ENCODE data around the gene ZNF319. TPM values are rescaled to one million over a fixed set of nuclear protein-coding genes. Genes with fewer than 3 reads are reported as not detected.

ZNF319 gene
- total RNA-seq, 1 donor from 2014 or later, result 9.1 TPM

- no peak overlapping the region for H3K27ac Mint-ChIP-seq
- H3K4me3 Mint-ChIP-seq, result no peak overlapping the region
- no peaks in the 10 kb centered on the region for H3K4me1 Mint-ChIP-seq (ENCODE audit: low read depth)
- H3K27me3 Mint-ChIP-seq (ENCODE audit: insufficient read depth), result peaks cover 4% of the 10 kb centered on the region
- no peak for DNase-seq (ENCODE audit: low spot score)
- no peaks in the 10 kb centered on the region for H3K36me3 Mint-ChIP-seq (ENCODE audit: low read depth)
- intact Hi-C loops (cut with micrococcal nuclease), result no loop called here
- H3K9me3 Mint-ChIP-seq, result no peaks in the 10 kb centered on the region
Observed at GRCh38 chr16:57966204-57966771, 34.2 kb downstream of the ZNF319 start.

DNA sequence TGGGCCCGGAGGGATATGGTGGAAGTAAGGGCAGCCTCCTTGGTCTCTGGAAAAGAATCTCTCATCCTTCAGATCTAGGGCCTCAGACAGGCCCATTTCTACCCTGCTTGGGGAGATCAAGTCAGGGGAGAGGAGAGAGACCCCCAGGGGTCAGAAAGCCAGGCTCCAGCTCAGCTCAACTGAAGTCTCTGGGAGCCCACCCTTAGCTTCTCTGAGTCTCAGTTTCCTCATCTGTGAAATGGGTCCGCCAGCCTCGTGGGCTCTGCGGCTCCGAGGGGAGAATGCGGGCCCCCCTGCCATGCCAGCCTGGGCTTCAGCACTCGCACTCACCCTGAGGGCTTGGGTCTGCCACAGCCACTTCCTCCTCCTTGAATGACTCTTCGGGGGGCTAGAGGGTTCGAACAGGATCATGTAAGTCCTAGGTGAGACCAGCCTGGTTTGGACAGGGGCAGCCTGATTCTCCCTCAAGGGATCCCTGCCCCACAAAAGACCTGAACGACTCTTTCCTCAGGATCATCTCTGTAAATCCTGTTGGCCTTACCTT lies 36.2 kb downstream of the ZNF319 start:
- intact Hi-C loops (cut with micrococcal nuclease), result no loop called here
- DNase-seq (ENCODE audit: low spot score), result no peak
- H3K27me3 Mint-ChIP-seq (ENCODE audit: insufficient read depth), result peaks cover 4% of the 10 kb centered on the region
- no peak overlapping the region for H3K4me3 Mint-ChIP-seq
- no peak overlapping the region for H3K27ac Mint-ChIP-seq
- H3K9me3 Mint-ChIP-seq, result no peaks in the 10 kb centered on the region
- H3K4me1 Mint-ChIP-seq (ENCODE audit: low read depth), result no peaks in the 10 kb centered on the region
- H3K36me3 Mint-ChIP-seq (ENCODE audit: low read depth), result no peaks in the 10 kb centered on the region

GRCh38 chr16:57962756-57963155 lies 37.7 kb downstream of the ZNF319 start:
- no peak for DNase-seq (ENCODE audit: low spot score)
- Mint-ChIP-seq H3K27ac (no peak overlapping the region), H3K36me3 (ENCODE audit: low read depth) (no peaks in the 10 kb centered on the region), H3K27me3 (ENCODE audit: insufficient read depth) (peaks cover 4% of the 10 kb centered on the region), H3K4me1 (ENCODE audit: low read depth) (no peaks in the 10 kb centered on the region), H3K4me3 (no peak overlapping the region), H3K9me3 (no peaks in the 10 kb centered on the region)
- intact Hi-C loops (cut with micrococcal nuclease), result no loop called here

DNA sequence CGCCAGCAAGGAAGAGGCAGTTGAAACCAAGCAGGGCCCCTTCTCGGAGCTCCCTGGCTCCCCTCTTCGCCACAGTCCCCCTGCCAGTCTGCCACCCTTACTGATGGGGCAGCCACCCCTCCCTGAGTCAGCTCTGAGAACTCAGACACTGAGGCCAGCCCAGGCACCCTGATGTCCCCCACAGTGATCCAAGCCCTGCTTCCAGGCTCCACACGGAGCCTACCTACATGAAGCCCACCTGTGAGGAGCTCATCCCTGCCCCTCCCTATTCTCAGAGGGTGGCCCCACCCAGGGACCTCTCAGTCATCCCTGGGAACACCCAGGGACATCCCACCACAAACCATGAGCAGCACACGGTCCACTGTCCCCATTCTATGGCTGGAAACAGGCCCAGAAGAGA lies 38.4 kb downstream of the ZNF319 start:
- DNase-seq (ENCODE audit: low spot score), result no peak
- H3K9me3 Mint-ChIP-seq, result no peaks in the 10 kb centered on the region
- no peak overlapping the region for H3K4me3 Mint-ChIP-seq
- no peaks in the 10 kb centered on the region for H3K4me1 Mint-ChIP-seq (ENCODE audit: low read depth)
- no peak overlapping the region for H3K27ac Mint-ChIP-seq
- peaks cover 4% of the 10 kb centered on the region for H3K27me3 Mint-ChIP-seq (ENCODE audit: insufficient read depth)
- intact Hi-C loops (cut with micrococcal nuclease), result no loop called here
- H3K36me3 Mint-ChIP-seq (ENCODE audit: low read depth), result no peaks in the 10 kb centered on the region

DNA sequence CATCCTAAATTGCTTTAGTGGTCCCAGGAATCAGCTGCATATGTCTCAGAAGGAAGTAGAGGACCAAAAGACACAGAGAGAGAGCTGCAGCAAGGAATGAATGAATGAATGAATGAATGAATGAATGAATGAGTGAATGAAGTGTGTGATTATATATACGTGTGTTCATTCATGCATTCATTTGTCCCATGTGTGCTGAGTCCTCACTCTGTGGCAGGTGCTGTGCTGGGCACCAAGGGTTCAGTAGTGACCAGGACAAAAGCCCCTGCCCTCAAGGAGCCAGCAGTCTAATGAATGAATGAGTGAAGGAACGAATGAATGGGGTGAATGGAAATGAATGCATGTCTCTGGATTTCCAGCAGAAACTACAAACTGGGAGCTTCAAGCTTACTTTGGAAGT lies 38.9 kb downstream of the ZNF319 start:
- H3K27ac Mint-ChIP-seq, result no peak overlapping the region
- H3K27me3 Mint-ChIP-seq (ENCODE audit: insufficient read depth), result peaks cover 4% of the 10 kb centered on the region
- no peak for DNase-seq (ENCODE audit: low spot score)
- H3K4me3 Mint-ChIP-seq, result no peak overlapping the region
- intact Hi-C loops (cut with micrococcal nuclease), result no loop called here
- H3K36me3 Mint-ChIP-seq (ENCODE audit: low read depth), result no peaks in the 10 kb centered on the region
- no peaks in the 10 kb centered on the region for H3K9me3 Mint-ChIP-seq
- H3K4me1 Mint-ChIP-seq (ENCODE audit: low read depth), result no peaks in the 10 kb centered on the region

- H3K36me3 Mint-ChIP-seq (ENCODE audit: low read depth), result no peaks in the 10 kb centered on the region
- no peak overlapping the region for H3K4me3 Mint-ChIP-seq
- no peaks in the 10 kb centered on the region for H3K9me3 Mint-ChIP-seq
- no peak overlapping the region for H3K27ac Mint-ChIP-seq
- no peaks in the 10 kb centered on the region for H3K4me1 Mint-ChIP-seq (ENCODE audit: low read depth)
- intact Hi-C loops (cut with micrococcal nuclease), result no loop called here
- peaks cover 4% of the 10 kb centered on the region for H3K27me3 Mint-ChIP-seq (ENCODE audit: insufficient read depth)
- DNase-seq (ENCODE audit: low spot score), result no peak
Observed at GRCh38 chr16:57960826-57961472, 39.5 kb downstream of the ZNF319 start.

- no peak for DNase-seq (ENCODE audit: low spot score)
- Mint-ChIP-seq H3K4me1 (ENCODE audit: low read depth) (no peaks in the 10 kb centered on the region), H3K27ac (no peak overlapping the region), H3K36me3 (ENCODE audit: low read depth) (no peaks in the 10 kb centered on the region), H3K9me3 (no peaks in the 10 kb centered on the region), H3K27me3 (ENCODE audit: insufficient read depth) (peaks cover 4% of the 10 kb centered on the region), H3K4me3 (no peak overlapping the region)
- intact Hi-C loops (cut with micrococcal nuclease), result no loop called here
Observed at GRCh38 chr16:57960310-57960709, 40.2 kb downstream of the ZNF319 start.

- no peaks in the 10 kb centered on the region for H3K4me1 Mint-ChIP-seq (ENCODE audit: low read depth)
- peaks cover 4% of the 10 kb centered on the region for H3K27me3 Mint-ChIP-seq (ENCODE audit: insufficient read depth)
- H3K36me3 Mint-ChIP-seq (ENCODE audit: low read depth), result no peaks in the 10 kb centered on the region
- no peak overlapping the region for H3K4me3 Mint-ChIP-seq
- intact Hi-C loops (cut with micrococcal nuclease), result no loop called here
- no peak overlapping the region for H3K27ac Mint-ChIP-seq
- DNase-seq (ENCODE audit: low spot score), result no peak
- no peaks in the 10 kb centered on the region for H3K9me3 Mint-ChIP-seq
Observed at GRCh38 chr16:57959804-57960203, 40.7 kb downstream of the ZNF319 start.

- no peak overlapping the region for H3K4me3 Mint-ChIP-seq
- H3K27ac Mint-ChIP-seq, result no peak overlapping the region
- no peaks in the 10 kb centered on the region for H3K4me1 Mint-ChIP-seq (ENCODE audit: low read depth)
- intact Hi-C loops (cut with micrococcal nuclease), result no loop called here
- H3K9me3 Mint-ChIP-seq, result no peaks in the 10 kb centered on the region
- no peak for DNase-seq (ENCODE audit: low spot score)
- peaks cover 4% of the 10 kb centered on the region for H3K27me3 Mint-ChIP-seq (ENCODE audit: insufficient read depth)
- no peaks in the 10 kb centered on the region for H3K36me3 Mint-ChIP-seq (ENCODE audit: low read depth)
Observed at GRCh38 chr16:57959121-57959520, 41.4 kb downstream of the ZNF319 start.

DNA sequence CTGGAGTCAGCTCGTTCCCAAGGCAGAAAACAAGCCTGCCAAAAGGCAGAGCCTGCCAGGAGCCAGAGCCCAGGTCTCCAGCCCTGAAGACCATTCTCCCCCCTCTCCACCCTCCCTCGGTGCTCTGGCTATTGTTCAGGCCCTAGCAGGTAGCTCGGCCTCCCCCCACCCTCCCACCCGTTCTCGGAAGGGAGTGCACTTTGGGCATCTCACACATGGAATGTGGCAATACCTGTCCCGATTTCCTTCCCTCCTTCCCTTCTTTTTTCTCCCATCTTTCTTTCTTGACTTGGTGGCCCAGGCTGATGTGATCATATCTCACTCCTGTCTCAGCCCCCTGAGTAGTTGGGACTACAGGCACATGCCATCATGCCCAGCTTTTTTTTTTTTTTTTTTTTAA lies 41.9 kb downstream of the ZNF319 start:
- no peak overlapping the region for H3K4me3 Mint-ChIP-seq
- no peaks in the 10 kb centered on the region for H3K4me1 Mint-ChIP-seq (ENCODE audit: low read depth)
- H3K9me3 Mint-ChIP-seq, result no peaks in the 10 kb centered on the region
- H3K27me3 Mint-ChIP-seq (ENCODE audit: insufficient read depth), result peaks cover 4% of the 10 kb centered on the region
- intact Hi-C loops (cut with micrococcal nuclease), result no loop called here
- no peaks in the 10 kb centered on the region for H3K36me3 Mint-ChIP-seq (ENCODE audit: low read depth)
- no peak for DNase-seq (ENCODE audit: low spot score)
- no peak overlapping the region for H3K27ac Mint-ChIP-seq

- no peaks in the 10 kb centered on the region for H3K4me1 Mint-ChIP-seq (ENCODE audit: low read depth)
- no peak overlapping the region for H3K4me3 Mint-ChIP-seq
- no peaks in the 10 kb centered on the region for H3K9me3 Mint-ChIP-seq
- no peak for DNase-seq (ENCODE audit: low spot score)
- H3K27me3 Mint-ChIP-seq (ENCODE audit: insufficient read depth), result no peaks in the 10 kb centered on the region
- intact Hi-C loops (cut with micrococcal nuclease), result no loop called here
- no peaks in the 10 kb centered on the region for H3K36me3 Mint-ChIP-seq (ENCODE audit: low read depth)
- H3K27ac Mint-ChIP-seq, result no peak overlapping the region
Observed at GRCh38 chr16:57957673-57958392, 42.6 kb downstream of the ZNF319 start.

GRCh38 chr16:57956924-57957672 lies 43.4 kb downstream of the ZNF319 start:
- Mint-ChIP-seq H3K36me3 (ENCODE audit: low read depth) (no peaks in the 10 kb centered on the region), H3K27me3 (ENCODE audit: insufficient read depth) (no peaks in the 10 kb centered on the region), H3K27ac (no peak overlapping the region), H3K4me1 (ENCODE audit: low read depth) (no peaks in the 10 kb centered on the region), H3K9me3 (no peaks in the 10 kb centered on the region), H3K4me3 (no peak overlapping the region)
- DNase-seq (ENCODE audit: low spot score), result no peak
- intact Hi-C loops (cut with micrococcal nuclease), result no loop called here

All from activated T-helper 1 cell treated with anti-CD3 and anti-CD28 coated beads, Interleukin-12 subunit alpha, Interleukin-12 subunit beta, Interleukin-2, Interleukin-4 antibody, amounts not matched to agents 30 ng/mL and 10 ng/mL and 1 ng/mL, durations not matched to agents 14 hours and 24 hours and 36 hours (primary cell).